ENCODE results near the gene HCFC2. TPM values are rescaled to one million over a fixed set of nuclear protein-coding genes. Genes with fewer than 3 reads are reported as not detected.
"Not testable (repeated sequence)": the region's sequence is repeated elsewhere in the genome, so short reads cannot be mapped to it uniquely, and the experiment has no call there.

HCFC2 gene
- total RNA-seq, 1 experiment from 2014 or later: 10.8 TPM

- DNase-seq (ENCODE audit: low read depth): no peak
These were observed 6.5 kb upstream of the HCFC2 start for GRCh38 chr12:104057771-104058197.

DNA sequence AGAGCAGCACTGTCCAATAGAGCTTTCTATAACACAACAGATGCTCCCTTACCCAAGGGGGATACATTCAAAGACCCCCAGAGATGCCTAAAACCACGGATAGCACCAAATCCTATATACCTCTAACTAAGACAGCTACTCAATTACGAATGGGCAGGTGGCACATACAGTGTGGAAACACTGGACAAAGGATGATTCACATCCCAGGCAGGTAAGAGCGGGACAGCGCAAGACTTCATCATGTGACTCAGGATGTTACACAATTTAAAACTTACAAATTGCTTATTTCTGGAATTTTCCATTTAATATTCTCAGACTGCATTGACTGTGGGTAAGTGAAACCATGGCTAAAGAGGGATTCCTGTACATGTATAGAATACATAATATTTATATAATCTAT, 5.5 kb upstream of the HCFC2 start:
- no peak for DNase-seq (ENCODE audit: low read depth)

- DNase-seq (ENCODE audit: low read depth): no peak
These were observed 4.4 kb upstream of the HCFC2 start for GRCh38 chr12:104059963-104060362.

- DNase-seq (ENCODE audit: low read depth): peak; percentile 42
These were observed 3.5 kb upstream of the HCFC2 start for GRCh38 chr12:104060791-104061190.

DNA sequence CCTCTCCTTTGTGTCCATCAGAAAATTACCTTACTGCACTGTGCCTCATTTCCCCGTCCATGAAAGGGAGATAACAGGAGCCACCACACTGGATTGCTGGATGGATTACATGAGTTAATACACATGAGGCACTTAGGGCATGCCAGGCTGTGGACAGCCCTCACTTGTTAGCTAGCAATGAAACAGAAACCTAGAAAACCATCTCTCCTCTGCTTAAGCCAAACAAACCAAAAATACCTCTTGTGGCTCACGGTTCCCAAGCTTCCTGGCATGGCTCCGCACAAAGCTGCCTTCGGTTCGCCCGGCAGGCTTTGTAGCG, 660 bp upstream of the HCFC2 start:
- DNase-seq (ENCODE audit: low read depth): peak; percentile 58

- DNase-seq (ENCODE audit: low read depth): peak; percentile 26
These were observed 604 bp downstream of the HCFC2 start for GRCh38 chr12:104064842-104065427.

- DNase-seq (ENCODE audit: low read depth): no peak
These were observed 7.8 kb downstream of the HCFC2 start for GRCh38 chr12:104072099-104072498.

- no peak for DNase-seq (ENCODE audit: low read depth)
These were observed 9.4 kb downstream of the HCFC2 start for GRCh38 chr12:104073699-104074098.

GRCh38 chr12:104079024-104079423, 14.7 kb downstream of the HCFC2 start:
- no peak for DNase-seq (ENCODE audit: low read depth)

- DNase-seq (ENCODE audit: low read depth): no peak
These were observed 16.4 kb downstream of the HCFC2 start for GRCh38 chr12:104080764-104081163.

DNA sequence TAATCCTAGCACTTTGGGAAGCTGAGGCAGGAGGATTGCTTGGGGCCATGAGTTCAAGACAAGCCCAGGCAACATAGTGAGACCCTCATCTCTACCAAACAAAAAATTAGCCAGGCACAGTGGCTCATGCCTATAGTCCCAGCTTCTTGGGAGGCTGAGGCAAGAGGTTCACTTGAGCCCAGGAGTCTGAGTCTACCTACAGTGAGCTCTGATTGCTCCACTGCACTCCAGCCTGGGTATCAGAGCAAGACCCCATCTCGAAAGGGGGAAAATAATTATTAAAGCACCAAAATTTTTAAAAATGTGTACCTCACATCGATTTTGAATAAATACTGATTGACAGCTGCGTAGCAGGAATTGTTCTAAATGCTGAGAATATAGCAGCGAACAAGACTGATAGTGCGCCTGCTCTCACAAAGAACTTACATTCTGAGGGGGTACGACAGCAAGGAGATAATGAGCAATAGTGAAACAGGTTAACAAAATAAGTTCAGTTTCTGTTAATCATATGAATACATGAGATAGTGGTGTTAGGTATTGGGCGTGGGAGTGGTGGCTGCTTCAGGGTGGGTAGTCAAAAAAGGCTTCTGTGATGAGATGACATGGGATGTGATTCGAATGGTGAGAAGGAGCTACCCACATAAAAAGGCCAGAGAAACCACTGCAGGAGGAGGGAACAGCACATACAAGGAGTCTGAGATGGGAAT, 19.6 kb downstream of the HCFC2 start:
- no peak for DNase-seq (ENCODE audit: low read depth)

DNA sequence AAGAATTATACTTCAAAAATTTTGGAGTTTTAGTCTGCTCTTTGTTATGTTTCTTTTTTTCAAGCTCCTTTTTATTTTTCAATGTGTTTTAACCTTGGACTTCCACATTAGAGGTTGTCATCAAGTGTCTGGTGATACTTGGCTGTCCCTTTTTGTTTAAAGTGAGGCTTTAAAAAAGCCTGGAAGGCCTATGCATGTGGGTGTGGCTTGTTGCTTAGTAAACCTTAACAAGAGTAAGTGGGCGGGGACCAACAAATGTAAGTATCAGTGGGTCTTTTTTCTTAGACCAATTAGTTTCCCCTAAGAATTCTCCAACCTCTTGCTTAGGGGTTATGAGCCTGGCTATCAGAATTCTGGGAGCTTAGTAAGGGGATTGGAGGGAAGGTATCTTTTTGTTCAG, 26.4 kb downstream of the HCFC2 start:
- no peak for DNase-seq (ENCODE audit: low read depth)

DNA sequence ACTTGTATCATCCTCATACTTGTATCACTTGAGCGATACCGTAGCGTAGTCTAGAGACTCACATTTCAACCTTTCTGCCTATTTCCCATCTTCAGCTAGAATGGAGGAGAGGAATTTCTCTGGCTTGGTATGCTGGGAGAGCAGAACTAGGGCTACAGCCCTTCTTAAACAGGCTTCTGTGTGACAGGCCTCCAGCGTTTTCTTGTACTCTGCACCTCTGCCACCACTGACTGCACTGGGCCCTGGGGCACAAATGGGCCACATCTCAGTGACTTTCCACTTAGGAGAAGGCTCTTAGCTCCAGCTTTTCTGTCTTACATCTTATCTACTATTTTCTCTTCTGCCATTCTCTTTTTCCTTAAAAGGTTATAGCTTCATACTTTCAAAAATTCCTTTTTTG, 26.8 kb downstream of the HCFC2 start:
- DNase-seq (ENCODE audit: low read depth): no peak

DNA sequence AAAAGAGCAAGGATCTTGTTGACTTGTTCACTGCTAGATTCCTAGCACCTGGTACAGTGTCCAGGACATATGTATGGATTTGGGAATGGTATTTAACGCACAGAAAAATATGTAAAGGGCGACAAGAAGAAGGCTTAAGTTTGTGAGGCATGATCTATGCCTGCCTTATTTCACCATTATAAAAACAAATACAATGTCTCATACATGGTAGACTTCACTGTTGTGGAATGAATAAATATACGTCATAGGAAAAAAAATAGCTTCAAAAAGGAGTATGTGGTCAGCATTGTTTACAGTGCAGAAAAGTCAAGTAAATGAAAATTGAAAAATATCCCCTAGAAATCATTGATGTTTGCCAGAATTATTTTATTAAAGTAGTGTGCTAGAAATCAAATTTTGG, 30.0 kb downstream of the HCFC2 start:
- DNase-seq (ENCODE audit: low read depth): no peak

DNA sequence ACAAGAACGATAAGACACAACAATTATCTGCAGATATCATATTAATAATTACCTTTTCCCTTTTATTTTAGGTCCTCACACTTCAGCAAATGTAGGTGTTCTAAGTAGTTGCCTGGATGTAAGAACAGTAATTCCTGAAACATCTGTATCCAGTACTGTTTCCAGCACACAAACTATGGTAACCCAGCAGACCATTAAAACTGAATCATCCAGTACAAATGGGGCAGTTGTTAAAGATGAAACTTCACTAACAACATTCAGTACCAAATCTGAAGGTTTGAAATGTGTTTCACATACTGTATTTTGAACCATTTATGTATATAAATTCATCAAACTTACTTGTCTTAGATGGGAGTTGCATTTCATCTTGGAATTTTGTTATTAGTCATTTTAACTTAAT, 31.0 kb downstream of the HCFC2 start:
- no peak for DNase-seq (ENCODE audit: low read depth)

- DNase-seq (ENCODE audit: low read depth): no peak
These were observed 33.6 kb downstream of the HCFC2 start for GRCh38 chr12:104097954-104098353.

- no peak for DNase-seq (ENCODE audit: low read depth)
These were observed 41.1 kb downstream of the HCFC2 start for GRCh38 chr12:104105461-104105860.

GRCh38 chr12:104106965-104107364, 42.6 kb downstream of the HCFC2 start:
- no peak for DNase-seq (ENCODE audit: low read depth)

DNA sequence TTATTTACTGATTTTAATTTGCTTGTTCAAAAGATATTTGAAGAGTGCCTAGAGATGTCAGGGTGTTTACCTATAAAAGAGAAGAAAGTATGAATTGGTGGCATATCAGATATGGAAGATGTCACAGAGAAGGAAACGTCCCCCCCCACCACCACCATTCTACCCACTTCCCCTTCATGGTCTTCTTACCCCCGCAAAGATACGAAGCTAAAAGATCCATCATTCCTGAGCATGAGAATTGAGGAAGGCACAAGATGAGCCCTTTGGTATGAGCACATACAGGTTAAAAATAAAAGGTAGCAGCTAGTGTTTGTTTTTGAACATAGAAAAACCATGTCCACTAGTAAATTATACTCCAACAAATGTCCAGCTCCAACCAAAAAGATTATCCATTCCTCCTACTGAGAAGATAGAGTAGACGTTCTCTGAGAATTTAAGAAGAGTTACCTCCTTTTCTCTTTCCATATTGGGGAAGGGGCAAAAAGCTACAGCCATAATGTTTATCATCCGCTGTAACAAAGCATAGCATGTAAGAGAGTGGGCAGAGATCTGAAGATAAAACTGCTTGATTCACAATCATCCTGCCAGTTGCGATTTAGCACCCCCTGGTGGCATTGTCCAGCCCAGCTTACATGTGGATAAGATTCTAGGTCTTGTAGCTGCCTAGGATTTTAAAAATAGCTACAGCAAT, 44.6 kb downstream of the HCFC2 start:
- DNase-seq (ENCODE audit: low read depth): peak; percentile 77

DNA sequence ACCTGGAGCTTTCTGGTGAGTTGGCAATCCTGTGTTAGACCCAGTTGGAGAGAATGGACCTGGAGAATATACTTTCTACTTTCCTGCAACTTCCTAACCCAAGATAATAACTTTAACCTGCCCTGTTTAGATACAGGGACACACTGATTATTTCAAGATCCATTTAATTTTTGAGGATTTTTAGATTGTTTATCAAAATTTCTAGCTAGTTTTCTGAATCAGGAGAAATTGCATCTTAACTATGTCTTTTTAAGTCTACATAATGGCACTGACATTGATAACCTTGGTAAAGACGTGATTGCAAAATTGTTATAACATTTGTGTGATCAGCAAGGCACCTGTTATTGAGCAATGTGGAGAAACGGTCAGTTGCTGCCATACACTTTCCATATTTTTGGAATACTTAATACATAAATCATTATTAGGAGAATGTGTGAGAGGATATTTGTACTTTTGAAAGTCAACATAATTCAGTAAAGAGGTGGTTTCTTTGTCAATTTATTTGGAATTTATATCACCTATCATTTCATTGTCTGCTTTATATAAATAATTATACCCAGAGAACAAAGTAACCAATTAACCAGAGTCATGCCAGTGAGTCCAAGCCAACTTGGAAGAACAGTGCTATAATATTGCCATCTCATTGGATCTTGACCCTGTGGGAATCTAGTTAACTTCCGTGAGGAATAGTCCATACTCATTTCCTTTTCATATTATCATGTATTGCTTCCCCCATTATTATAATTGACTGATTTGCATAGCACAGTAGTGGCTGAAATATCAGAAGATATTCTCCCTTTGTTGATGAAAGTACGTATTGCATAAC, 45.3 kb downstream of the HCFC2 start:
- DNase-seq (ENCODE audit: low read depth): no peak

- DNase-seq (ENCODE audit: low read depth): not testable (repeated sequence)
These were observed 50.7 kb downstream of the HCFC2 start for GRCh38 chr12:104114834-104115586.

GRCh38 chr12:104115587-104115975, 51.2 kb downstream of the HCFC2 start:
- no peak for DNase-seq (ENCODE audit: low read depth)
